A673 (cell line): Measurements from ENCODE around the gene BTLA.

ENCODE experiments used
- CTCF ChIP-seq: fragments of 300-800, 200-600 bp; sonication (generic); conservative IDR thresholded peaks from 2 replicates; pipeline ENCODE4 v1.5.1; 2017; ENCODE audit warnings: low read depth, mild to moderate bottlenecking, antibody characterized with exemption, low read length, moderate library complexity, mixed read lengths
- EZH2 ChIP-seq: fragments of 200-600 bp; sonication (generic); IDR thresholded peaks from 2 replicates; pipeline ENCODE4 v1.6.1; 2017; ENCODE audit warnings: borderline replicate concordance, low read depth, mild to moderate bottlenecking, mixed read lengths, antibody characterized with exemption, low read length; ENCODE audit not compliant: poor library complexity, severe bottlenecking

- no peak for TF ChIP-seq CTCF
- no peak for TF ChIP-seq EZH2
Observed at GRCh38 chr3:112446343-112446742, 52.9 kb downstream of the BTLA start.
